Activated T-cell treated with anti-CD3 and anti-CD28 coated beads for 24 hours (primary cell): ENCODE data around the gene NOVA1.

Experiments used
- DNase-seq: peaks from one replicate; pipeline ENCODE4 v3.0.0-alpha.2; 2020; ENCODE audit warnings: low read depth

Gene NOVA1

DNA sequence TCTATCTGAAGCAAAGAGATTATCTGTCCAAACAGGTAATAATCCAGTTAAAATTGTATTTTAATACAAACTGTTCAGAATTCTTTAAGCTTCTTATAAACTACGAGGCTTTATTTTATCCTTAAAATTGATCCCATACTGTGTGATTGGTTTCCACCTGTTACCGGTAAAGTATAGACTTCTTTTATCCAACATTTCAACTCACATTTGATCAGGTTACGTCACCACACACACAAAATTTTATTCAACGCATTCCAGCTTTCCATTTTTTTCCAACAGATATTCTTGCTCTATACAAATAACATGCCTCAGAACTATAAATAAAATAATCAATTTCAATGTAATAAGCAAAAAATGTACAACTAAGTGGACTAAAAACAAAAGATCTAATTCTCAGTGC is 4.5 kb downstream of the NOVA1 start:
- DNase-seq: no peak

DNA sequence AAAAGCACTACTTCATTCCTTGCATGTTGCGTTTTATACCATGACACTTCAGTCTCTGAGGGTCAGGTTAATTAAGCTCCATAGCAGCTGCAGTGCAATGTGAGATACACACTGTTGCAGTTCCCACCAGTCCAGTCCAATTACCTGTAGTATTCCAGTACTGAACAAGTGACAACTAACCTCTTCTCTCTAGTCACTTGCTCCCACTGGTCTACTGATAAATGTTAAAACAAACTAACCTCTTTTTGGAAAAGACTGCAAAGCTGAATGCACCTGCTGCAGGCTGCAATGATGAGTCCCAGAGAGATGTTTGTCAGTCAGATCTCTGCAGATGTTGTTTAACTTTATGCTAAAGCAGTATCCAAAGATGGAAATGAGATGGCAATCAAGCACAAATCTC is 7.9 kb downstream of the NOVA1 start:
- no peak for DNase-seq

DNA sequence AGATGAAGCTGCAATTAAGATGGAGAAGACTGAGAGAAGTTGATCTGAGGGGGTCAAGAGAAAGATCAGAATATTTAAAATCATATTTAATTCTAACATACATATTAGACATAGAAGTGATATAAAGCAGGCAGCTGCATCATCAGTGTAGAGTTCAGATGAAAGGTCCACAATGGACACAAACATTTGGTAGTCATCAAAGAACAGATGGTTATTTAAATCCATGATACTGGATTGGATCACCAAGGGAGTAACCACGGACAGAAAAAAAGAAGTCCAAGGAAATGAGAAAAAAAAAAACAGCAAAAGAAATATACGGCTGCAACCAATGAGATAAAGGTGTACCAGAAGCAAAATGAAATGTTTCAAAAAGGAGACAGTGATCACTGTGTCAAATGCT is 20.1 kb downstream of the NOVA1 start:
- DNase-seq: no peak

DNA sequence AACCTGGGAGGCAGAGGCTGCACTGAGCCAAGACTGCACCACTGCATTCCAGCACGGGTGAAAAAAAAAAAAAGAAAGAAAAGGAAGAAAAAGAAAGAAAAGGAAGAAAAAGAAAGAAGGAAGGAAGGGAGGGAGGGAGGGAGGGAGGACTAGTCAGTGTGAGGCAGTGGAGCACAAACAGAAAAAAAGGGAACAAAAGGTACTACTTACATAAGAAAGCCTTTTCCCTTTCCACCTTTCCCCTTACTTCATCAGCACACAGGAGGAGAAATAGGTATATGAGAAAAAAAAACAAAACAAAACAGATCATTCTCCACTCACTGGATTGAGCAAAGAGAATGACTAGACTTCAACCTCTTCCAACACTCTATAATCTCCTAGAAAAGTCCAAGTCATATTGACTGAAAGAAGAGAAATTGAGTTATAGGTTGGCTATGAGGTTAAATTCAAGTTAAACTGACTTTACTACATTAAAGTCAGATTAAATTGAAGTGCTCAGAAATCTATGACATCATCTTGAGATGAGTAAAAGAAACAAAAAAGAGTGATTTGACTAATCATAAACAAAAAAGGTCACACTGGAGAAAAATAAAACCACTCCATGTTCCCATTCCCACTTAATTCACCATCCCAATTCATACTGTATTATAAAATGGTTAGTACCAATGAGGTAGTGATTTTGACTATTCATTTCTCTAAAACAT is 43.6 kb downstream of the NOVA1 start:
- DNase-seq: no peak

DNA sequence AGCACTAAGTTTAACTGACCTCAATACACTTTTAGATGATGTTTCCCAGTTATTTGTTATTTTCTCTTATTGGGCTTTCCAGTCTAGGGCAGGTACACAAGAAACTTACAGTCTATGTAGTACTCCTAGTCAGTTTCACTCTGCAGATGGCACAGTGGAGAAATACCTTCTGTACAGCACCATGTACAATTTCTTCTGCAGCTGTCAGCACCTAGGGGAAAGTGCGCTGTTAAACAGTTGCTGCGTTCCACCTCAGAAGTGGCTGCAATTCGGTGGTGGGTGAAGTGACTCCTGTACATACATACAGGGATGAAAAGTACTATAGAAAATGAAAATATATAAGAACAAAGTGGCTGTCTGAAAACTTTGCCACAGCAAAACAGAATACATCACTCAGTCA is 48.3 kb downstream of the NOVA1 start:
- DNase-seq: no peak

DNA sequence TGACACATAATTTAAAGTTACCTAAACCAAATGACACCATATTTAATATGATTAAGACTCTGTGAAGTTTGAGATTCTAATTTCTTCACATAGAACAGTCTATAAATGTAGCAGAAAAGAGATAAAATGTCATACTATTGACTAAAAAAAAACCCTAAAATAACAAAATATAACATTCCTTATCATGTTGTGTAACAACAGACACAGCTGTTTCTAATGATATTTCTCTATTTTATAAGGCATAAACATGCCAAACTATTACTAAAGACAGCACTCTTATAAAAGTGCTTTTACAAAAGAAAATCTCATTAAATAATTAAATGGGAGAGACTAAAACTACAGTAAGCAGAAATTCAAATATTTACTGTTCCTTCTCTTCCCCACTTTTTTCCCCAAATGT is 49.4 kb downstream of the NOVA1 start:
- DNase-seq: no peak

DNA sequence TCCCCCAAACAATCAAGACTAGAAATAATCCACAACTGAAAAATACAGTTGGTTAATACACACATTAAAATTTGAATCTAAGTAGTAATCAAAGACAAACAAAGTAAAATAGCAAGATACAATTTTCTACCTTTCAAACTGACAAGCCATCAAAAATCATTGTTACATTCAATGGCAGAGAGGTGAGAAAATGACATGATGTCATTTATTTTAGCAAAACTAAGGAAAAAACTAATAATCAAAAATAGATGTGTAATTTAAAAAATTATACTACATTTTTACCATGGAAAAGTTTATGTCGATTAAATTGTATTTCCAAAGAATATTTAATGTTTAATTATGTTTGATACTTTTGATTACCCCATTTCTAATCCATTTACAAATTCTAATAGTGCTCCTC is 59.7 kb downstream of the NOVA1 start:
- DNase-seq: no peak

DNA sequence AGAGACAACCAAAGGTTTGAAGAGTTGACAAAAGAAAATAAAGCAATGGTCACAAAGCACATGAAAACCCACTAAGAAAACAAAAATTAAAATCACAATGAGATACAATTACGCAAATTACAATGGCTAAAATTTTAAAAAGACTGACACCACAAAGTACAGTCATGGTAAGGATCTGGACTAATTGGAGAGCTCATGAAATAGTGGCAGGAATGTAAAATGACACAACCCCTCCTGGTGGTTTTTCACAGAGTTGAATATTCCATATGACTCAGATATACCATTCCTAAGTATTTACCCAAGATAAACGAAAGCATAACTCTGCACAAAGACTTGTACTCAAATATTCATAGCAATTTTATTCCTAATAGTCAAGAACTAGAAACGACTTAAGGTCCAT is 65.9 kb downstream of the NOVA1 start:
- DNase-seq: no peak

DNA sequence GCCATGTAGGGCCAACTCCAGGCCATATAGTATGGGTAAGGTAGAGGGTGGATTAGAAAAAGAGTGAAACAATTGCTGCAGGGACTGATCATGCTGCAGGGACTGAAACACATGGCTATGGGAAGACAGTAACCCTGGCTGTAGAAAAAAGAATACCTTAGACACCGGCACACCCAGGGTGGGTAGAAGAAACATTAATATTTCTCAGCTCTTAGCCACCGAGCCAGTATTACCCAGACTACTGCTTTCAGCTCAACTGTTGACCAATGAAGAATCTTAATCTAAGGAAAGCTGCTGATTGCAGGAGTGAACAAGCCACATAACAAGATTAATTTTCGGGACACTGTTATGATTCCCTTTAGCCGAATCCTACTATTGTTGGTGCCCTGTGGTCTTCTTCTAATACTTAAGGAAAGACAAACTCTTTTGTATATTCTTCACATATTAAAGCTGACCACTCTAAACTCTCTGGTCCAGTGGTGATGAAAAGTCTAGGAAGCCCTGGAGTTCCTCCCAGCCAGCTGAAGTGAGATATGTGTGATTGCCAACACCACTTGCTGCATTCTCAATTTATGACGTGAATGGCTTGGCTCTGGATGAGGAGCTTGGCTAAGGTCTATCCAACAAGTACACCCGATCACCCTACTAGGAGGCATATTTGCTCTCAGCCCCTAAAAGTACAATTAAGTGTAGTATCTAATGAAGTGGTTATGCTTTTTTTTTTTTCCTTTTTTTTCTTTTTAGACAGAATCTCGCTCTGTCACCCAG is 69.2 kb downstream of the NOVA1 start:
- DNase-seq: no peak

DNA sequence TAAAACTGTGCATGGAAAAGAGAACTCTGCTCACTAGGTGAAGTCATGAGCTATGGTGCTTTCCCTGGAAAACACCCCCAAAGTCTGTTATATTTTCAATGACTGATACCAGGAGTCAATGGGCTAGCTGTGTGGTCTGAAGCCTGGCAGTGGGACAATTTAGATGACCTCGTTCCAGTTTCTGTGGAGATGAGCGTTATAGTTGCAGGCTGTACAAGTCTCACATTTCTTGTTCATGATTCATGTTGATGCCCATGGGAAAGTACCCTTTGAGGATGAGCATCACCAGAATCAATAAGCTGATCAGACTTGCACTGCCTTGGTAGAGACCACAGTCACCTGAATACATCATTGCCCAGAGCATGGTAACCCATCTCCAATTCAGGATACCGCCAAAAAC is 70.7 kb downstream of the NOVA1 start:
- DNase-seq: no peak

DNA sequence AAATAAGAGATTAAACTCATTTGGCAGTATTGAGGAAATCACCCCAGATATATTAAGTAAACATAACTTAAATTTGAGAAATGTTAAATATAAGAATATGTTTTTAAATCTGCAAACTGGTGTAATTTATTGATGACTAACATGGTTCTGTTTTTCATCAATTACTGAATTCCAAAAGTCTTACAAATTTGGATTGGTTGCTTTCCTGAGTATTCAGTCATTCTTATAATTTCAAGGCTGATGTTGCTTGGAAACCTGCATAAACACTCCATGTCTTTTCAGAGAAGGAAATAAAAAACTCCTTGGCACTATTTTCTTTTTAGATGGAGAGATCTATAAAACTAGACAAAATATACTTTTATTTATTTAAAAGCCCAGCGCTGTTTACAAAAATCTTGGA is 71.7 kb downstream of the NOVA1 start:
- no peak for DNase-seq

DNA sequence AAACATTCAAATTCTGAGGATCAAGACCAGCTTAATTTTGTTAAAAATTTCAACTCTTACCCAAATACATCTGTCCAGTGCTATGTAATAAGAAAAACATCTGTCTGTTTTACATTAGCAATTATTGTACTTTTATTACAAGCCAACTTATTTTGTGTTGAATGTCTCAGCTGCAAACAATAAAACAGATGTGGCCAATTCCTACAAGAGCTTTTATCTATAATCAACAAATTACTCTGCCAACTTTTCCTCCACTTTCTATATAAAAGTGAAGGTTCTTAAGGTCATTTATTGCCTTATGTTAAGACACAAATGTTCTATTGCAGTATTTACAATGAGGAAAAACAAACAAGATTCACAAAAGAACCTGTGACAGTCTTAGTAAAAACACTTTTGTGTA is 72.7 kb downstream of the NOVA1 start:
- DNase-seq: no peak

DNA sequence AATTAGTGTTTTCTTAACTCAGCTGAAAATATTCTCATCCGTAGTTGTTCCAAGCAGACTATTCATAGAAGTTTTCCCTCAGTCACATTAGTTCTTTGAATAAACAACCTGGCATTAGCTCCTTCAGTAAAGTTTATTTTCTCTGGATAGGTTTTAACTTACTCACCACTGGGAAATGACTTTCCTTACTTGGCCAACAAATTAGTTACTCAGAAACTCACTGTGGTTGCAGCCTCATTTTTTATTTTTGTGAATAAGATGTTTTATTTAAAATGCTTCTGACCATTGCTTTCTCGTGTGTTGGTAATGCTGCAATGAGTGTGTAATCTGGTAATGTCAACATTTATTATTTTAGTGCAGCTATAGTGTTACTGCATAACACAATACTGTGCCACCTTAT is 74.9 kb downstream of the NOVA1 start:
- no peak for DNase-seq

DNA sequence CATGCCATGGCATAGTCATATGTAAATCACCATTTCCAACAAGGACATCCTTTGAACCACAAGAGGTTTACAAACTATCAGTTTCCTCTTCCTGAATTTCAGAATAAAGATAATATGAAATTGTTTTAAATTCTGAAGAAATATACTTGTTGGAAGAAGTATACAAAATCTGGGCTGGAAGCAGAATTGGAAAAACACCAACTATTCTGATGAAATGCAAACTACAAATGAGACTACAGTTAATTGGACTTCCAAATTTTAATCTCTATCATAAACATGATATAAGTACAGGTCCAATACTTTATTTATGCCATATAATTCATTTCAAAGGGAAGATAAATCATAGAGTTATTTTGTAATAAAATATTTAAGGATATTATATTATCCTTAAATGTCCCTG is 80.1 kb downstream of the NOVA1 start:
- DNase-seq: no peak

DNA sequence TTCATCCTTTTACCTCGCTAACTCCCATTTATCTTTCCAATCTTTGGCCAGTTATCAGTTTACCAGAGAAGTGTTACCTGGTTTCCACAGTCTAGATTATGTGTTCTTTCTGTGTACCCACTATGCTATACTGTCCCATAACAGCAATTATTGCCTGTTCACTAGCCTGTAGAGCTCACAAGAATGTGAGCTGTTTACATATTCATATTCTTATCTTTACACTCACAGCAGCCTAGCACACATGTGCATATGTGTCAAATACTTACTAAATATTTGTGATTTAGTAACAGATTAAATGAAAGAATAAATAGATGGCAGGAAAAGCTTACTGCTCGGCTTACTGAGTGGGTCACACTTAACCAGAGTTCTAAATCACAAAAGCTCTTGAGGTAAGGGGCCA is 97.8 kb downstream of the NOVA1 start:
- DNase-seq: no peak

DNA sequence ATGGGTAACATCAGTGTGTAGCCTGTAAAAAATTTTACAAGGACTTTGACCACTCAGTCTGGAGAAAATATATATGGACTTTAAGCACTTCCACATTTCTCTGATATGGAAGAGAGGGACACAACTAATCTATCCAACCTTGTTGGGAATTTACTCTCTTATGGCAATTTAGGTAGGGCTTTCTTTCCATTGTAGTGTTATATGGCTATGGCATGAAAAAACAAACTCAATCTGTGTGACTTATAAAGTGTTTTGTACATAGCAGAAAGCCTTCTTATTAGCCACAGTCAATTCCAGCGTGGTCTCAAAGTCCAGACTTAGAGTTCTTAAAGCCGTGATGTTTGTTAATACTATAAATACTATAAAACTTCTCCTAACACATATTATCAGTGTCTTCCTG is 98.3 kb downstream of the NOVA1 start:
- no peak for DNase-seq

DNA sequence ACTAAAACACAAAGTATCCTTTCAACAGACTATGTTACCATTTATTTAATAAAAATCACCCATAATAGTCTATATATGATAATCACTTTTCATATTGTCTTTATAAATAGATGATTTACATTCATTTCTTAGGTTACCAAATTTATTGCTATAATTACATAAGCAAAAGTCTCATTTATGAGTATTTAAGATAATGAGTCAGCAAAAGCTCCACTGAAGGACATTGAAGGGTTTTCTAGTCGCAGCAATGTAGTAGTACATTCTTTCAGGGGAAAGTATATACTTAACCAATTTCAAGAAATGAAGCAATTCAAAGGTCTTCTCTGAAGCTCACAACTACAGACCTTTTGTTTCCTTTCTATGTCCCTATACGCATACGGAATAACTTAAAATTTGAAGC is 110.9 kb downstream of the NOVA1 start:
- DNase-seq: no peak

DNA sequence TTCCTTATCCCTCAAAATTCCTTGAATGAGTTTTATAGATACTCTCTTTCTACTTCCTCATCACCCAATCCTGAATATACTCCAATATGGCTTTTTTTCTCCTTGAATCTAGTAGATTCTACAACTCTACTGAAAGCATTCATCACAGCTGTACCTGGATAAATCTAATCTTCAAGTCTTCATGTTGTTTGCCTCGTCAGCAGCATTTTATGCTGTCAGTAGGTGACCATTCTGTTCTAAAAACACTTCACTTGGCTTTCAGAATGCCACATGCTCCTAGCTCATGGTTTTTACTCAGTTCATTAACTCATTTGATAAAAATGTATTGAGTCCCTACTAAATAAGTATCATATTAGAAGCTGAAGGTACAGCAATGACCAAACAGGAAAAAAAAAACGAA is 113.3 kb downstream of the NOVA1 start:
- DNase-seq: no peak

DNA sequence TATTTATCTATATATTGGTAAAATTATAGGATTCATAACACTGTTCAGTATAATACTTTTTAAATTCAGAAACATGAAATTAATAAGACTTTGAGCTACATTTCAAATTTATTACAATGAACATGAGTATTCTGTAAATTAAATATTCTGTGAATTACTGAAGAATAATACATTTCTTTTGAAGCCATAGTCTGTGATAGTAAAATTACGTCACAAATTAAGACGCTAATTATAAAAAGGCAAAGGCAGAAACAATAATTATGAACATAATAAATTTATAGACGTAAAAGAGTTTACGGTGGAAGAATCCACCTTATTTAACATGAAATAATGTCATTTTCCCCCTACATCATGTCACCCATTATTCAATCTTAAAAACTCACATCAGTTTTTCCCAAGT is 118.9 kb downstream of the NOVA1 start:
- no peak for DNase-seq

DNA sequence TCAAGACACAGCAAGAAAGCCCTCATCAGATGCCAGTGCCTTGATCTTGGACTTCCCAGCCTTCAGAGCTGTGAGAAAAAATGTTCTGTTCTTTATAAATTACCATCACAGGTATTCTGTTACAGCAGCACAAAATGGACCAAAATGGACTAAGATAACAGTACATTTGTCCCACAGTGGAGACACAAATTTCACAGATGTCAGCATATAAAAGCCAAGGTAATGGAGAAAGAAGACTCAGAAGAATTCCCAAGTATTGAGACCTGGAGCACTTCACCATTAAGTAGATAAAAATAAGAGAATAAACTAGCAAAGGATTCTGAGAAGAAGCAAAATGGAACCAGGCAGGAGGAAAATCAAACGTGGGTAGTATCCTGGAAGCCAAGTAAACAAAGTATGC is 131.0 kb downstream of the NOVA1 start:
- no peak for DNase-seq

DNA sequence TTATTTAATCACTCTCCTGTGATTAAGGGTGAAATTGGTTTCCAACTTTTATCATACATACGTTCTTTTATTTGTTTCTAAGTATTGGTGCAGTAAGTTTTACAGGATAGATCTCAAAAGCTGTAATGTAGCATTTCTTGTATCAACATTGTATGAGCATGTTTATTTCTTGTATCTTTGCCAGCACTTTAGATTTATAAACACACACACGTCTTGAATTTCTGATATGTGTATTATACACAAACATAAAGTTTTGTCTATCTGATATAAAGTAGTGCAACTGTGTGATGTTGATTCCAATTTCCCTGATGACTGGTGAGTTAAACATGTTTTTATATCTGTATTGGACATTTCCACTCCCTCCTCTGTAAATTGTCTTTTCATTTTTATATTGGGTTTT is 134.7 kb downstream of the NOVA1 start:
- DNase-seq: no peak

DNA sequence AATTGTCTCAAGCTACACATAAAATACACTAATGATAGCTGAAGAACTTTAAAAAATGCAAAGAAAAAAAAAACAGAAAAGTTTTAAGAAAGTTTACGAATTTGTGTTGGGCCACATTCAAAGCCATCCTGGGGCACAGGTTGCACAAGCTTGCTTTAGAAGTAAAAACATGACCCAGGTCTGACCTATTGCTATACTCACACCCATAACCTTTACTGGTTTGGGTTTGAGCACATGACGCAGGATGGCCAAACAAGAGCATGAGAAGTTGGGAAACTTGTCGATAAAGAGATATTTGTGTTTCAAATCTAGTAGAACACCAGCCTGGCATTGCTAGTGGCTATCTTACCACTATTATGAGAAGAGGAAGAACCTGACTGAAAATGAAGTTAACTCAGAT is 143.7 kb downstream of the NOVA1 start:
- no peak for DNase-seq

DNA sequence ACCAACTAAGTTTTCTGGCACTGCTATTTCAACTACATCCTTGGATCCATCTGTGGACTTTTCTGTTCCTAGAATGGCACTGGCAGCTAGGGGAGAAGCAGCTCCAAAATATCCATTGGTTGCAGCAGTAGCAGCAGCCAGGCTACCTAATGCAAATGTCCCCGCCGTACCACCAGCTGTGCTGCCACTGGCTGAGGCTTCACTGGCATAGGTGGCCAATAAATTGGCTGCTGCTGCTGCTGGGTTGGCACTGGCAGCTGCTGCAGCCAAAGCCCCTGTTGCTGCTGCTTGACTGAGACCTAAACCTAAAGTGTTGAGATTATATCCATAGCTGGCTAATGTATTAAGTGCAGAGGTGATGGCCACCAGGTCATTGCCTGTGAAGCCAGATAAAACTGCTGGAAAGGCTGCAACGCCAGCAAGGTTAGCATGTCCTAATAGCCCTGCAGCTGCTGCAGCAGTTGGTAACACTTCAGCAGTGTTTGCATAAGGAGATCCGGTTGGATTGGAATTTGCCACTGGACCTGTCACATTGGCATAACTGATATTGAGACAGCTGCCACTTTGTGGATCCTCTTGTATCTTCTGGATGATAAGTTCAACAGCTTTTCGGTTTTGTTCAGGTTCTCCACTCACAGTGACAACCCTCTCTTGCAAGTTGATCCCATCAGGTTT is 149.5 kb downstream of the NOVA1 start:
- no peak for DNase-seq

DNA sequence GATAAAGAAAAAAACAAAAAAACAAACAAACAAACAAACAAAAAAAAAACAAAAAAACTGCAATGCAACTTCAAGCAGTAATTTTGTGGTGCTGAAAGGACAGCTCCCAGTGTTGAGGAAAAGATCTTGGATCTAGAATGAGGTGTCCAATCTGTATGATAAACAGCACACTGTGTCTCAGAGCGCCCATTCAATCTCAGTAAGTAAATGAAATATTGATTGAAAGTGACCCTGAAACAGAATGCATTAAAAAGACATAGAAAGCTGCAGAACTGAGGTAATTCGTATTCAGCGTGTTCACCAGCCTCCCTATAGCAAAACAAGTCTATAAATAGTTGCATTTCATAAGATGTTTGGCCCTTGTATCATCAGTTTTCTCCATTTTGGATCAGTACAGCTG is 153.0 kb downstream of the NOVA1 start:
- DNase-seq: no peak
